GM19328 (cell line): ENCODE data around the gene MEMO1.
"Not testable (repeated sequence)": the region's sequence is repeated elsewhere in the genome, so short reads cannot be mapped to it uniquely, and the experiment has no call there.

Source experiments
- ATAC-seq: cut with Tn5 transposase; IDR thresholded peaks from one replicate; pipeline ENCODE4 v1.9.1; 2021; ENCODE audit warnings: mild to moderate bottlenecking, moderate library complexity; ENCODE audit not compliant: unreplicated experiment

The MEMO1 gene

DNA sequence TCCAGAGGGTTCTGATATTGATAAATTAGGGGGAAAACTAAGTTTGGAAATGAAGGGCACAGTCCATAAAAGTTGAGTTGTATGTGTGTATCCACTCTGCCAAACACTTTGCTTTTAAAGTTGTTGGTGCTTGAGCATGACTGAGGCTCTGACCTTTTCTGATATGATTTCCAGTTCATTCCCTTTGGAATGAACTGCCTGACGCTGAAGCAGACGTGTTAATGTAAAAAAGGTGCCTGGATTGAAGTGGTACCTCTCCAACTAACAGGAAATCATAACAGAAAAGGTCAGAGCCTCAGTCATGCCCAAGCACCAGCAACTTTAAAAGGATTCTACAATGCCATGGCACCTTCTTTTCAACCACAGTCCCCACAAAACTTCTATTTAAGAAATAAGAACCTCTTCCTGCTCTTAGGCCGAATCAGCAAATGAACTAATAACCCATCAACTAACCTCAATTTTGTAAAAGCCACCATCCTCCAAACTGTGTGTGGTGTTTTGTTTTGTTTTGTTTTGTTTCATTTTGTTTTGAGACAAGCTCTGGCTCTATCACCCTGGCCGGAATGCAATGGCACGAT, 52.6 kb downstream of the MEMO1 start:
- no peak for ATAC-seq

DNA sequence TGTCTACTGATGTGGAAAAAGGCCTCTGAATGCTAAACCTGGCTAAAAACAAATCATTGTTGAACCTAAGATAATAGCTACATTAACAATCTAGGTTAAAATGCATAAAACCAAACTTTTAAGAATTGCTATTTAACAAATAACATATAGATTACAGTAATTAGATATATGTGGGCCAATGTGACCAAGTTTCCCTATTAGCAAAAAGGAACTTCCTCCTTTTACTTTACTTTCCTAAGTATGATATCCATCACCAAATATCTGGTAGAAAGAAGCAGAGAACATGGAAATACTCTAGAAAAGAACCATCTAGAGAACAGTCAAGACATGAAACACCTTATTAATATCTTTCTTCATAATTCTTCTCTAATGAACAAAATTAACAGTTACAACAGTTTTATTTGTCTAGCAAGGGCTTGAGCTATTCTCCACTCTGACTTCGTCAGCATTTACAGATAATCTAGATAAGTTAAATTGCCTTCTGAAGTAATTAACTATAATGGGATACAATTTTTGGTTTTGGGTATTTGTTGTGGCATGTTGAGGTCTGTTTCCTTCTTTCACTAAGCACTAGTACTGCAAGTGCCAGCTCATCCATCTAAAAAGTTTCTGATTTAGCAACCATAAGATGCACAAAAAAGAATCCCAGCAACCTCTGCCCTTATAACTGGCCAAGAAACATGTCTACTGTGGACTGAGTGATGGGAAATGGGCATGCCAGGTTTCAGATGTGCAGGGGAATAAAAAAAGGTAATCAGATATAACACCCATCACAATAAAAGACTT, 53.3 kb downstream of the MEMO1 start:
- no peak for ATAC-seq

DNA sequence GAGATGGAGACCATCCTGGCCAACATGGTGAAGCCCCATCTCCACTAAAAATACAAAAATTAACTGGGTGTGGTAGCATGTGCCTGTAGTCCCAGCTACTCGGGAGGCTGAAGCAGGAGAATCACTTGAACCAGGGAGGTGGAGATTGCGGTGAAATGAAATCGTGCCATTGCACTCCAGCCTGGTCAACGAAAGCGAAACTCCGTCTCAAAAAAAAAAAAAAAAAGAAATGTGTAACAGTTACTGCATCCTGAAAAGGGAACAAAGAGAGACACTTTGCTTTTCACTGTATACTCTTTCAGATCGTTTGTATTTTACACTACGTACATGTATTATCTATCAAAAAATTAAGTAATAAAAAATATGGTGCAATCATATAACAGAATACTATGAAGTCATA, 53.9 kb downstream of the MEMO1 start:
- not testable (repeated sequence) for ATAC-seq

DNA sequence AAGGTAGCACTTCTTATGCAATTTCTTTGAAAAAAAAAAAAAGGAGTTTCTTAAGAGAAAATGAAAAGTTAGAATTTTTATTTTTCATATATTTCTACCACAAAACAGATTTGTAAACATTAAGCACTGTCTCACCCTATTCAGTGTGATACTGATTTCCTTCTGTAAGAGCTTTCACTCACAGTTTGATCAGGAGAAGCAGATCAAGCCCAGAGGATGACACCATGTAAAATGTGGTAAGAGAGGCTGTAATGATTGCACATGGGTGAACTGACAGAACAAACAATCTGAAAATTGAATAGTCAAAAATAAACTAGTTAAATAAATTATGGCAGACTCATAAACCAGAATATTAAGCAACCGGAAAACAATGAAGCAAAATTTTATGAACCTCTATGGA, 54.5 kb downstream of the MEMO1 start:
- no peak for ATAC-seq

DNA sequence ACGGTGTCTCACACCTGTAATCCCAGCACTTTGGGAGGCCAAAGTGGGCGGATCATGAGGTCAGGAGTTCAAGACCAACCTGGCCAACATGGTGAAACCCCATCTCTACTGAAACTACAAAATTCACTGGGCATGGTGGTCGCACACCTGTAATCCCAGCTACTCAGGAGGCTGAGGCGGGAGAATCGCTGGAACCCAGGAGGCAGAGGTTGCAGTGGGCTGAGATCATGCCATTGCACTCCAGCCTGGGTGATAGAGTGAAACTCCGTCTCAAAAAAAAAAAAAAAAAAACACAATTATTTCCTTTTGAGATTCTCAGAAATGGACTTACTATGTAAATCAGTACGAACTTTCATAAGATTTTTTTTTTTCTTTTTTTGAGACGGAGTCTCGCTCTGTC, 57.7 kb downstream of the MEMO1 start:
- ATAC-seq, result not testable (repeated sequence)

DNA sequence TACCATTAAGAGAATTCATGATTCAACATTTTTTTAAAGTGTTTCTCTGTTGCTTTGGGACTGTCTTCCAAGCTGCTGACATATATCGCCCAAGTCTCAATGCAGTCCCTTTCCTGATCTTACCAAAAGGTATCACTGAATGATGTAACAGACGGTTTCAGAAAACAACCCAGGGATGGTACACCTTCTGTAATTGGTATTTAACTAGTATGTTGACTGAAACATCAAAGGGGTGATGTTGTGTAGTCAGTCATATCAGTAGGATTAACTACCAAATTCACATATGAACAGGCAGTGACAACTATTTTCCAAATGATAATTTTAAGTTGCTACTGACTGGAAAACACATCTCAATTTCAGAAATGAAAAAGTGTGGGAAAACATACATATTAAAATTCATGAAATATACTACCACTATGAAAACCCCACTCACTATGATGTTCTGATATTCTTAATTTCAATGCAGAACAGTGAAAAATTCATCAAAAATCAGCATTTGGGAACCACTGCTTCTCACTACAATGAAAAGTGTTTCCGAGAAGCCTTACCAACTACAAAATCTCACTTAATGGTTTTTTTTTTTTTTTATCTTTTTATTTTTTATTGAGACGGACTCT, 59.8 kb downstream of the MEMO1 start:
- ATAC-seq, result no peak

DNA sequence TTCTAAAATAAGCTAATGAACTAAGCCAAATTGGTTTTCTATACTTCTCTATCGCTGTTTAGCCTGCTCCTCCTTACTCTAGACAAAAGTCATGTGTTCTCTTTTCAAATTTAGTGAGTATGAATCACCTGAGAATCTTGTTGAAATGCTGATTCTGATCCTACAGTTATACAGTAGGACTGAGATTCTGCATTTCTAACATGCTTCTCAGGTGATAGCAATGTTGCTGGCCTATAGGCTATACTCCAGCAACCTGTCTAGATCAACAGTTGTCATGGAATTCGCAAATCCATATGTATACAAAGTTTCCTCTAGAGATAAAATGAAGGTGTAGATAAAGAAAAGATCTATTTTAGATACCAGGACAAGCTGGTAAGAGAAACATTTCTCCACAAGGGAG, 62.9 kb downstream of the MEMO1 start:
- no peak for ATAC-seq

DNA sequence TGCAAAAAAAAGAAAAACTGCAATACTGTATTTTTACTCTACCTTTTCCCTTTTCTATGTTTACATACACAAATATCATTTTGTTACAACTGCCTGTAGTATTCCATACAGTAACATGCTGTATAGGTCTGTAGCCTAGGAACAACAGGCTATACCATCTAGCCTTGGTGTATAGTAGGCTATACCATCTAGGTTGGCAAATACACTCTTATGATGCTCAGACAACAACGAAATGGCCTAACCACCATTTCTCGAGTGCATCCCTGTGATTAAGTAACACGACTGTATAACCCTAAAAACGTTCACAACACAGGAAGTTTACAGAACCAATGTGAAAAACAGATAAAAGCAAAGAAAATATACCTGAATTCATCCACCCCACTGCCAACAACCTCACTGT, 64.0 kb downstream of the MEMO1 start:
- no peak for ATAC-seq

DNA sequence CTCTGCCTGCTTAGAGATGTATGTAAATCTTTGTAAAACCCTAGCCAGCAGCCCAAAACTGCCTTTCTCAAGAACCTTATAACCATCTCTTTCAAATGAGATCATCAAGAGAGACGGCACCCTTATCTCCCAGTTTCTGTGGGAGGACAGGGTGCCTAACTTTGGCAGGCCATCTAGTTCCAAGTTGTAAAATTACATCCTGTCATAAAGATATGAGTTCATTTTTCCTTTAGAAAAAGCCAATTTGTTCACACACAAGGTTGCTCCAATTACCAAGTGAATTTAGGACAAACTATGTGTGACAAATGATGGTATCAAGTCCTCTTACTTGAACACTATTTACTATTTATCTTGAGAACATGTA, 65.3 kb downstream of the MEMO1 start:
- ATAC-seq, result no peak

DNA sequence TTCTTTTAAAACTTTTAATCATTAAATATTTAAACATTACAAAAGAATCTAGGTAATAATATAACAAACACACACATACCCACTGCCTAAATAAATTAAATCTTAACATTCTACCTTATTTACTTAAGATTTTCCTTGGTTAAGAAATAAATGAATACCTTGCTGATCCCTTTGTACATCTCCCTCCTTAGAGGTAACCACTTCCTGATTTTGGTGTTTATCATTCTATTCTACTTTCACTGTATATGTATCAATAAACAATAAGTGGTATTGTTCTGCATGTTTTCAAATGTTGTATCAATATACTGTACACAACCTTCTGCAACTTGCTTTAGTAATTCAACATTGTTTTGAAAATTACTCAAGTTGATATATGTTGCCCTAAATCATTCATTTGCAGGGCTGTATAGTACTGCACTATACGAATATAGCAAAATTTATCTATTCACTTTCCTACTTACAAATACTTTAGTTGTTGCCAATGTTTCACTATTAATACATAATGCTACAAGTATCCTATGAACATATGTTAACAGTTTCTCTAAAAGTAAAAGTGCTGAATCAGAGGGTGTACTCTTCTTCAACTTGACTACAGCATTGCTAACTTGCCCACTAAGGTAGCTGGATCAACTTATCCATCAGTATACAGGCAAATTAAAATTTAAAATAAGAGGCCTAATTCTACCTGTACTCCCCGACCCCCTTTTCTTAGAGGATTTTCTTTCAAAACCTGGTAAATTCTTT, 65.8 kb downstream of the MEMO1 start:
- no peak for ATAC-seq

DNA sequence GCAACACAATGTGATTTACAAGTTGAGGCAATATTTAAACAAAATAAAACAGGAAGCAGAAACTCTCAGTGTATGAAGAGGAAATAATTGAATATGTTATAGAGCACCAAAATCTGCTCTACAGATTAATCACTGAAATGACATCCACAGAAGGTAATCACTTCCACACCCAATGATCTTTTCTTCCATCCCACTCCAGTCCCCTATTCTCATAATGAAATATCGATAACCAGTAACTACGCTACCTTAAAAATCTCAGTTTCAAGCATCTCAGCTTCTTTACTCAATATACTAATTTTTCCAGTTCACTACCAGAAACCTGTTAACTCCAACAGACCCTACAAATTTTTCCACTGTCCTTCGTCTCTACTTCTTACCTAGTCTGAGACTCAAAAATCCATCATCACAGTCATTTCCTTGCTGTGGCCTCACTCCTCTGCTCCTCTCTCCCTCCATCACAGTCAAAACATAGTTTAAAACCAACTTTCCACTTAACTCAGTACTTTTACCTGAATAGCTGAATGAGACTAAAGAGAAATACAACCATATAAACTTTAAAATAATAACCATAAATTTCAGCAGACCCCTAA, 67.1 kb downstream of the MEMO1 start:
- ATAC-seq, result no peak

DNA sequence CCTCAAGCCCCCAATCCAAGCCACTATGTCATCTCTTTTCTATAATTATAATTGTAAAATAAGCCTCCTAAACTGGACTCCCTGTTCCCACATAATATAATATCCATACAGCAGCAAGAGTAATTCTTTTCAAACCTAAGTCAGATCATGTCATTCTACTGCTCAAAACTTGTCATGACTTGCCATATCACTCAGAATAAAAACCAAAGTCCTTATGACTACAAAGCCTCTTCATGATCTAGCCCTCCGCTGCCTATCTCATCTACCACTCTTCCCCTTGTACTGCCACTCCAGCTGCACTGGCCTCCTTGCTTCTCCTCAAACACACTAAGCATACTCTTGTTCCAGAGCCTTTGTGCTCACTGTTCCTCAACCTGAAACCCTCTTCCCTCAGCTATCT, 69.9 kb downstream of the MEMO1 start:
- ATAC-seq, result no peak

DNA sequence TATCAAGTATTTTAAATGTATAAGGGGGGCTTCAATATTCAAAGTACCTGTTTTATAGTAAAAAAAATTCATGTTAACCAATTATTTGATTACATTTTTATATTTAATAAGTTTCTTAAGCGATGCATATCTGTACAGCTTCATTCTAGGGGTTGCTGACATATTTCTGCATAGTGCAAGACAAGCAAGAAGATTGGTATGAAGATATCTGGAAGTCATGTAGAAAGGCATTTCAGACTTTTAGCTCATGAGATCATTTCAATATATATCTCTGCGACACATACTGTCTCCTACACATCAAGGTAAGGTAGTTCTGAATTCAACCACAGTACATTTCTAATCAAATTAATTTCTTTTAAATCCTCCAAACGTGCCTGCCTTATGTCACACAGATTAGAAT, 73.1 kb downstream of the MEMO1 start:
- no peak for ATAC-seq

DNA sequence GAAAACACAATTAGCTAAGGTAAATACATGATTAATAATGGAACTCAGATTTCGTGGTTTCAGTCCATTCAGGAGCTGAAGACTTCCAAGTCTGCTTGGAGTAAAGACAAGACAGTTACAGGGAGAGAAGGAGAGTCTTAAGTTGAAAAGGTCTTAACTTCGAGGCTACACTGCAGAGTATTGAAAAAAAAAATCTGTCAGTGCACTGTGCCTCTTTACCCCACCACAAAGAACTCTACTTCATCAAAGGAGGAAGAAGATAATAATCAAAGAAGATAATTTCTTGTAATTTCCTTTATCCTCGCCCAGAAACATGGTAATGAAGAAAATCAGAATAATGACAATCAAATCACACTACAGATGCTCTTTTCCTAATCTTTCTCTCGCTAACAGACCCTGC, 75.4 kb downstream of the MEMO1 start:
- no peak for ATAC-seq

DNA sequence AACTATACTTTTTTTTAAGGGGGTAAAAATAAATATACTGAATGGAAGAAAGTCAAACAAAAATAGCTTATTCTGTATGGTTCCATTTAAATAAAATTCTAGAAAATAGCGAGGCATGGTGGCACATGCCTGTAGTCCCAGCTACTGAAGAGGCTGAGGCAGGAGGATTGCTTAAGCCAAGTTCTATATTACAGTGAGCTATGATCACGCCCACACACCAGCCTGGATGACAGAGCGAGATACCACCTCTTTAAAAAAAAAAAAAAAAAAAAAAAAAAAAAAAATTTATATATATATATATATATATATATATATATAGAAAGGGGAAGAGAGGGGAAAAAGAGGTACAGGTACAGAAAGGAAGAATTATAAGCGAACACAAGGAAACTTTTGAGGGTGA, 77.7 kb downstream of the MEMO1 start:
- no peak for ATAC-seq

DNA sequence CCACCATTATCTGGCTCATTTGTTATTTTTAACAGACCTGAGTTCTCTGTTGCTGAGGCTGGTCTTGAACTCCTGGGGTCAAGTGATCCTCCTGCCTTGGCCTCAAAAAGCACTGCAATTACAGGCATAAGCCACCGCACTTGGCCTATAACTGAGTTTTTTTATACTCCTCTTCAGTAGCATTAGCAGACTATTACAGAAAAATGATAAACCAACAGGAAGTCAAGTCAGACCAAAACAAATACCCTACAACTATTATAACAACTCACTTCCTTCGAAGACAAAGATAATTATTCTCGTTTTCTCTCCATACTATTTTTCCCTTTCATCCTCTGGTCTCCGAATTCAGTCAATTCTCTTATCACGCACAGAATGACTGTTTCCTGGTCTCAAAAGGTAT, 78.2 kb downstream of the MEMO1 start:
- no peak for ATAC-seq

DNA sequence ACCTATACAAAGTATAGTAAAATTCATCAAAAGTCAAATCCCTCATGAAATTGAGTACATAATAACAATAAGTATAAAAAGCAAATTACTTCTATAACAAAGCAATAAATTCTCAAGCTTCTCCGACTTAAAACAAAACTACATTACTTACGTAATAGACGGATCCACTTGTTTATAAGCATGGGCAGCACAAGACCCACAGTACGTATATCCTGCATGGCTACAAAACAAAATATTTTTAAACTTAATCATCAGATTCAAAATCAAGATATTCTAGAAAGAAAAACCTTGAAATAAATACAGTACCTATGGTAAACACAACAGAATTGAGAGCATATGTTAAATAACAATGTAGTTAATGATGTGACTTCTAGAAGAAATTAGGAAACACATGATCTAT, 78.9 kb downstream of the MEMO1 start:
- ATAC-seq, result no peak

DNA sequence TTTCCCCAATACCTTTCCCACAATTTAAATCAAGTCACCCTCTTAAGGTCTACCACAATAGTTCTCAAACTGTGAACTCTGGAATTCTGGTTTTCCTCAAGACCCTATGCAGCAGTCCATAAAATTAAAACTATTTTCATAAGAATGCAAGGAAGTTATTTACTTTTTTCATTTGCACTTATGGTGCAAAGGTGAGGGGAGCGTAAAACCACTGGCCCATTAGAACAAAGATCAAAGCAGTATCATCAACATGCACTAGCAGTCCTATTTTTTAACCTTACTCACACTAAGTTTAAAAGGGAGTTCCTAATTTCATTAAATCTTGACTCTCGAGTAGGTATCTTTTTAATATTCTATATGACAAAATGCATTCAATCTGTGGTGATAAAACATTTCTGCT, 85.3 kb downstream of the MEMO1 start:
- ATAC-seq, result no peak

DNA sequence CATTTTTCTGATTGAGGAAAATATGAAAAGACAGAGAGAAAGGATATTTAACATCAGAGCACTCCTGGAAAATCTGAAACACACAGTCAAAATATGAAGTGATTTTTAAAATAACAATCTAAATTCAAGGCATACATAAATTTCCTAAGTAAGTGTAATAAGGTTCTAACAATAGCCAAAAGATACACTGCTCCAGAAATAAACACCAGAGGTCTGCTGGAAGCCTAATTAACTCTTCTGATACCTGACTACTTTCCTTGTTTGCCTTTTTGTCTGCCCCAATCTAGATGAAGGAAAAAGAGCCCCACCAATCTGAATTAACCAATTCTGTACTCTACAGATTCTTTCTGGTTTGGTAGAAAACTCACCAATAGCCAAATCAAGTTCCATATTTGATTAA, 87.1 kb downstream of the MEMO1 start:
- no peak for ATAC-seq

DNA sequence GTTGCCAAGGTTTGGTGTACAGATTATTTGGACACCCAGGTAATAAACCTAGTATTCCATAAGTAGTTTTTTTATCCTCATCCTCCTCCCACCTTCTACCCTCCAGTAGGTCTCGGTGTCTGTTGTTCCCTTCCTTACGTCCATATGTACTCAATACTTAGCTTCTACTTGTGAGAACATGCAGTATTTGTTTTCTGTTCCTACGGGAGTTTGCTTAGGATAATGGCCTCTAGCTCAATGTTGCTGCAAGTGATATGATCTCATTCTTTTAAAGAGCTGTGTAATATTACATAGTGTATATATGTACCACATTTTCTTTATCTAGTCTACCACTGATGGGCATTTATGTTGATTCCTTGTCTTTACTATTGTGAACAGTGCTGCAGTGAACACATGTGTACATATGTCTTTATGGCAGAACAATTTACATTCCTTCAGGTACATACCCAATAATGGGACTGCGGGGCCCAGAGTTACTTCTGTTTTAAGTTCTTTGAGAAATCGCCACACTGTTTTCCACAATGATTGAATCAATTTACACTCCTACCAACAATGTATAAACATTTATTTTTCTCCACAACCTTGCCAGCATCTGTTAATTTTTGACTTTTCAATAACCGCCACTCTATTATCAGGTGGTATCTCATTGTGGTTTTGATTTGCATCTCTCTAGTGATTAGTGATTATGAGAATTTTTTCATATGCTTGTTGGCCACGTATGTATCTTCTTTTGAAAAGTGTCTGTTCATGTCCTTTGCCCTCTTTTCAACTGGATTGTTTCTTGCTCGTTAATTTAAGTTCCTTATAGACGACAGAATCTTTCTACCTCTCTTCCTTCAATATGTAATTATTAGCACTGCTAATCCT, 88.0 kb downstream of the MEMO1 start:
- no peak for ATAC-seq

DNA sequence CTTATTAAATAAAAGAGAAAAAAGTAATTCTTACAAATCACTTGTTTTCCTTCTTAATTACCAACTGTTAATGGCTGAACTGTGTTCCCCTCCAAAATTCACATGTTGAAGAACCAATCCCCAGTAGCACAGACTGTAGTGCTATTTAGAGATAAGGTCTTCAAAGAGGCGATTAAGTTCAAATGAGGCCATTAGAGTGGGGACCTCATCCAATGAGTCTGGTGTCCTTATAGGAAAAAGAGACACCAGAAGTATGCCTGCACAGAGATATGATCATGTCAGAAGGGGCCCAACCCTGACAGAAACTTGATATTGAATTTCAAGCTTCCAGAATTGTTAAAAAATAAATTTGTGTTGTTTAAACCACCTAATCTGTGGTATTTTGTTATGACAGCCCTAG, 89.8 kb downstream of the MEMO1 start:
- no peak for ATAC-seq
